ENCODE results near the gene MPDZ. TPM values are rescaled to one million over a fixed set of nuclear protein-coding genes. Genes with fewer than 3 reads are reported as not detected.

MPDZ gene
- total and polyA plus RNA-seq, 2 of the 13 experiments (the other 11 are each of a cell fraction or from before 2014, with no cell fraction given): 12.4 to 14.7 TPM

DNA sequence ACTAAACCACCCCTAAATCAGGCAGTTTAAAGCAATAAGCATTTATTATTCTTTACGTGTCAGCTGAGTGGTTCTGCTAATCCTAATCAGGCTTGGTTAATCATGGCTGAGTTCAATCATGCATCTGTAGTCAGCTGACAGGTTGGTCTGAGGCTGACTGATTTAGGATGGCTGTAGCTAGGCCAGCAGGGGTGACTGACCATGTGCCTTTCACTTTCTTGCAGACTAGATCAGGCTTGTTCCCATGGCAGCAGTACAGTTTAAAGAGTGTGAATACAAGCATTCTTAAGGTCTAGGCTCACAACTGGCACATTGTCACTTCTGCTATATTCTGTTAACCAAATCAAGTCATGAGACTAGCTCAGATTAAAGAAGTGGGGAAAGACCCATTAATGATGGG is 16.1 kb upstream of the MPDZ start (continued):
- TF ChIP-seq RORA (CRISPR knock-in tag; IDR thresholded peaks at IDR 0.05) (no peak), IRX3 (CRISPR knock-in tag; IDR thresholded peaks at IDR 0.05; ENCODE audit: borderline replicate concordance, low read depth) (no peak), SIN3B (IDR thresholded peaks at IDR 0.05; ENCODE audit: low read length) (no peak), ZFP62 (CRISPR knock-in tag; IDR thresholded peaks at IDR 0.05) (no peak), ZNF530 (CRISPR knock-in tag; IDR thresholded peaks at IDR 0.05; ENCODE audit: low read depth) (no peak)

DNA sequence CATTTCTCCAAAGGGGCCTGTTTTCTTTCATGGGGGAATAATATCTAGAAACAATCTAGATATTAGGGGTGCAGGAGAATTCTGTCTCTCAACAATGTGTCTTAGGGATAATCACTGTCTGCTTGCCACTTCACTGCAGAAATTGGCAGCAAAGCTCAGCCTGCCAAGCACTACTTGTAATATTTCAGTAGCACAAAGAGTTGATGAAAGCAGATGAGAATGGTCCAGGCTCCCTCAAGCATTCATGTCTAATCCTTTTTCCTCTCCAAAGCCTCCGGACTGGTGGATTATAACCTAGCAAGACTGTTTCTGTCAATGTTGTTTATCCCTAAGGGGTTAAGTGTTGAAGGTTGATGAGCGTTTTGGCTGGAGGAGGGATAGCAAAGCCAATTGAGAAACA is 13.3 kb upstream of the MPDZ start:
- no peak for ATAC-seq
- Histone ChIP-seq H3K4me1 (ENCODE audit: insufficient read depth, low read length) (no peaks in the 10 kb centered on the region), H3K4me2 (ENCODE audit: low read depth, low read length) (no peak overlapping the region), H3K27ac (ENCODE audit: extremely low read length, insufficient read depth, low read length) (no peak overlapping the region), H3K9ac (ENCODE audit: insufficient read depth, low read depth, low read length) (no peak overlapping the region), H4K20me1 (ENCODE audit: insufficient read depth, low read length) (no peaks in the 10 kb centered on the region), H3K36me3 (replicated peaks in 1 of 2; ENCODE audit: control insufficient read depth in 1 of 2, insufficient read depth in 2 of 2, low read length in 2 of 2) (no peaks in the 10 kb centered on the region), H3K79me2 (ENCODE audit: insufficient read depth, low read length) (no peaks in the 10 kb centered on the region), H2AFZ (ENCODE audit: low read length) (no peak overlapping the region), H3K9me3 (ENCODE audit: low read length) (peaks cover 10% of the 10 kb centered on the region), H3K27me3 (ENCODE audit: control insufficient read depth in 1 of 2, insufficient read depth in 2 of 2, low read length in 2 of 2) (no peaks in the 10 kb centered on the region), H3K4me3 (replicated peaks in 1 of 3; ENCODE audit: insufficient read depth in 1 of 3, low read depth in 2 of 3, low read length in 3 of 3) (no peak overlapping the region)
- BruUV-seq (replicated peaks): no TSS peak
- TF ChIP-seq, protein P1, sequence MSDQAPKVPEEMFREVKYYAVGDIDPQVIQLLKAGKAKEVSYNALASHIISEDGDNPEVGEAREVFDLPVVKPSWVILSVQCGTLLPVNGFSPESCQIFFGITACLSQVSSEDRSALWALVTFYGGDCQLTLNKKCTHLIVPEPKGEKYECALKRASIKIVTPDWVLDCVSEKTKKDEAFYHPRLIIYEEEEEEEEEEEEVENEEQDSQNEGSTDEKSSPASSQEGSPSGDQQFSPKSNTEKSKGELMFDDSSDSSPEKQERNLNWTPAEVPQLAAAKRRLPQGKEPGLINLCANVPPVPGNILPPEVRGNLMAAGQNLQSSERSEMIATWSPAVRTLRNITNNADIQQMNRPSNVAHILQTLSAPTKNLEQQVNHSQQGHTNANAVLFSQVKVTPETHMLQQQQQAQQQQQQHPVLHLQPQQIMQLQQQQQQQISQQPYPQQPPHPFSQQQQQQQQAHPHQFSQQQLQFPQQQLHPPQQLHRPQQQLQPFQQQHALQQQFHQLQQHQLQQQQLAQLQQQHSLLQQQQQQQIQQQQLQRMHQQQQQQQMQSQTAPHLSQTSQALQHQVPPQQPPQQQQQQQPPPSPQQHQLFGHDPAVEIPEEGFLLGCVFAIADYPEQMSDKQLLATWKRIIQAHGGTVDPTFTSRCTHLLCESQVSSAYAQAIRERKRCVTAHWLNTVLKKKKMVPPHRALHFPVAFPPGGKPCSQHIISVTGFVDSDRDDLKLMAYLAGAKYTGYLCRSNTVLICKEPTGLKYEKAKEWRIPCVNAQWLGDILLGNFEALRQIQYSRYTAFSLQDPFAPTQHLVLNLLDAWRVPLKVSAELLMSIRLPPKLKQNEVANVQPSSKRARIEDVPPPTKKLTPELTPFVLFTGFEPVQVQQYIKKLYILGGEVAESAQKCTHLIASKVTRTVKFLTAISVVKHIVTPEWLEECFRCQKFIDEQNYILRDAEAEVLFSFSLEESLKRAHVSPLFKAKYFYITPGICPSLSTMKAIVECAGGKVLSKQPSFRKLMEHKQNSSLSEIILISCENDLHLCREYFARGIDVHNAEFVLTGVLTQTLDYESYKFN (CRISPR knock-in tag; conservative IDR thresholded peaks at IDR 0.05): no peak
- TF ChIP-seq PHF8 (CRISPR knock-in tag; IDR thresholded peaks at IDR 0.05): no peak
- TF ChIP-seq ARHGAP35 (CRISPR knock-in tag; IDR thresholded peaks at IDR 0.05; ENCODE audit: borderline replicate concordance): no peak
- TF ChIP-seq PHF21A (CRISPR knock-in tag; IDR thresholded peaks at IDR 0.05): no peak
- TF ChIP-seq ZNF7 (CRISPR knock-in tag; IDR thresholded peaks at IDR 0.05): no peak
- no peak for TF ChIP-seq ZC3H13 (CRISPR knock-in tag; IDR thresholded peaks at IDR 0.05)
- no peak for TF ChIP-seq MTA1 (CRISPR knock-in tag; IDR thresholded peaks at IDR 0.05; ENCODE audit: borderline replicate concordance)
- no peak for TF ChIP-seq SIN3A (IDR thresholded peaks at IDR 0.05; ENCODE audit: borderline replicate concordance, low read depth, low read length)
- no peak for TF ChIP-seq NFE2L2 (IDR thresholded peaks at IDR 0.05; ENCODE audit: low read length)
- TF ChIP-seq HCFC1 (IDR thresholded peaks at IDR 0.05; ENCODE audit: low read depth, low read length): no peak
- intact Hi-C loops (cut with micrococcal nuclease; ENCODE audit: unreplicated experiment): no loop called here
- no peak for FAIRE-seq
- POLR2A ChIA-PET: no interaction called here
- 4% methylated on average over 2 of the region's 2 CpGs for WGBS (ENCODE audit: low lambda C conversion rate)
- no peak for DNase-seq (ENCODE audit: low spot score)
- CTCF ChIA-PET (ENCODE audit: low intra/inter-chr PET ratio, low total read pairs): no interaction called here
- in situ Hi-C loops (cut with HindIII; ENCODE audit: extremely low pct_ligation_motif_present, low pct_unique_long_range_greater_than_20kb): no loop called here
